ENCODE measurements around the gene CNTN4. TPM values are rescaled to one million over a fixed set of nuclear protein-coding genes. Genes with fewer than 3 reads are reported as not detected.

The CNTN4 gene
- total and polyA plus RNA-seq, 2 donors (not counting 3 experiments of a cell fraction or from before 2014, with no cell fraction given): not detected

DNA sequence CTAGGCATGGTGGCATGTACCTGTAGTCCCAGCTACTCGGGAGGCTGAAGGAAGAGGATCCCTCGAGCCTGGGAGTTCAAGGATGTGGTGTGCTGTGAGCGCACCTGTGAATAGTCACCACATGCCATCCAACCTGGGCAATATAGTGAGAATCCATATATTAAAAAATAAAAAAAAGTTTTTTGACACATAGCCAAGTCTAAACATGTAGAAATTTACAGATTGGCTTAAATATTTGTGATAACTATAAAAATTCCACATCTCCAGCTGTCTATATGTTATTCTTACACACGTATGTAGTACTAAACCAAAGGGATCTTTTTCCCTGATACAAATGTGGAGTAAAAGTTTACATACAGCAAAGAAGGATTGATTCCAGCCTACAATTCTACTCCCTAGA is 119.7 kb downstream of the CNTN4 start:
- BruUV-seq (replicated peaks): no TSS peak
- Histone ChIP-seq H2AFZ (ENCODE audit: low read depth, low read length) (no peak overlapping the region), H3K9me3 (replicated peaks; ENCODE audit: control insufficient read depth, insufficient read depth, low read length) (peaks cover 4% of the 10 kb centered on the region), H3K9me1 (replicated peaks; ENCODE audit: control insufficient read depth, extremely low read depth, insufficient read depth, low read length) (no peaks in the 10 kb centered on the region), H4K20me1 (replicated peaks; ENCODE audit: control insufficient read depth, extremely low read depth, insufficient read depth, low read length) (no peaks in the 10 kb centered on the region), H3K4me1 (ENCODE audit: control insufficient read depth, extremely low read depth, insufficient read depth, low read length) (no peaks in the 10 kb centered on the region), H3K27ac (ENCODE audit: insufficient read depth, low read depth, low read length) (no peak overlapping the region), H3K4me3 (replicated peaks in 1 of 3; ENCODE audit: insufficient read depth in 1 of 3, low read depth in 1 of 3, low read length in 3 of 3) (no peak overlapping the region), H3K36me3 (ENCODE audit: control insufficient read depth in 2 of 2, extremely low read depth in 1 of 2, insufficient read depth in 2 of 2, low read length in 2 of 2) (no peaks in the 10 kb centered on the region), H3K9ac (replicated peaks; ENCODE audit: extremely low read depth, insufficient read depth, low read length) (no peak overlapping the region), H3K4me2 (ENCODE audit: insufficient read depth, low read length) (no peak overlapping the region), H3K79me2 (ENCODE audit: control insufficient read depth, insufficient read depth, low read length) (no peaks in the 10 kb centered on the region), H3K27me3 (ENCODE audit: control insufficient read depth in 2 of 2, insufficient read depth in 2 of 2, low read length in 2 of 2) (no peaks in the 10 kb centered on the region)
- ChIA-PET CTCF (no interaction called here), POLR2A (no interaction called here)
- DNase-seq (ENCODE audit: low read depth, low spot score): no peak
- dilution Hi-C loops (cut with MboI; ENCODE audit: extremely low pct_ligation_motif_present, low sequenced_read_pairs): no loop called here
- intact Hi-C loops (cut with micrococcal nuclease): no loop called here
- no peak for FAIRE-seq
- TF ChIP-seq GATA2 (IDR thresholded peaks at IDR 0.05; ENCODE audit: insufficient read depth, insufficient read length, low read depth, low read length) (no peak), FOS (IDR thresholded peaks at IDR 0.05; ENCODE audit: borderline replicate concordance, insufficient read depth, low read length) (no peak), MAX (IDR thresholded peaks at IDR 0.05; ENCODE audit: insufficient read depth, insufficient read length) (no peak), EZH2 (IDR thresholded peaks at IDR 0.05; ENCODE audit: borderline replicate concordance, low read depth, low read length, severe bottlenecking) (no peak), POLR2A (IDR thresholded peaks at IDR 0.05; ENCODE audit: low read depth, low read length) (no peak), MYC (IDR thresholded peaks at IDR 0.05; ENCODE audit: low read depth, low read length) (no peak), CTCF (IDR thresholded peaks at IDR 0.05; ENCODE audit: extremely low read depth in 1 of 2, insufficient read depth in 1 of 2, low read depth in 1 of 2, low read length in 2 of 2) (no peak), POLR2AphosphoS5 (IDR thresholded peaks at IDR 0.05; ENCODE audit: insufficient read depth, low read depth, low read length) (no peak), JUN (IDR thresholded peaks at IDR 0.05; ENCODE audit: borderline replicate concordance, insufficient read depth, insufficient read length, low read depth) (no peak)

Measured in endothelial cell of umbilical vein (primary cell).